ENCODE results near the gene TGIF2.
A peak's percentile ranks its signal among the peaks of the same experiment; 100 is the strongest.
"Not testable (repeated sequence)": the region's sequence is repeated elsewhere in the genome, so short reads cannot be mapped to it uniquely, and the experiment has no call there.

Gene TGIF2

DNA sequence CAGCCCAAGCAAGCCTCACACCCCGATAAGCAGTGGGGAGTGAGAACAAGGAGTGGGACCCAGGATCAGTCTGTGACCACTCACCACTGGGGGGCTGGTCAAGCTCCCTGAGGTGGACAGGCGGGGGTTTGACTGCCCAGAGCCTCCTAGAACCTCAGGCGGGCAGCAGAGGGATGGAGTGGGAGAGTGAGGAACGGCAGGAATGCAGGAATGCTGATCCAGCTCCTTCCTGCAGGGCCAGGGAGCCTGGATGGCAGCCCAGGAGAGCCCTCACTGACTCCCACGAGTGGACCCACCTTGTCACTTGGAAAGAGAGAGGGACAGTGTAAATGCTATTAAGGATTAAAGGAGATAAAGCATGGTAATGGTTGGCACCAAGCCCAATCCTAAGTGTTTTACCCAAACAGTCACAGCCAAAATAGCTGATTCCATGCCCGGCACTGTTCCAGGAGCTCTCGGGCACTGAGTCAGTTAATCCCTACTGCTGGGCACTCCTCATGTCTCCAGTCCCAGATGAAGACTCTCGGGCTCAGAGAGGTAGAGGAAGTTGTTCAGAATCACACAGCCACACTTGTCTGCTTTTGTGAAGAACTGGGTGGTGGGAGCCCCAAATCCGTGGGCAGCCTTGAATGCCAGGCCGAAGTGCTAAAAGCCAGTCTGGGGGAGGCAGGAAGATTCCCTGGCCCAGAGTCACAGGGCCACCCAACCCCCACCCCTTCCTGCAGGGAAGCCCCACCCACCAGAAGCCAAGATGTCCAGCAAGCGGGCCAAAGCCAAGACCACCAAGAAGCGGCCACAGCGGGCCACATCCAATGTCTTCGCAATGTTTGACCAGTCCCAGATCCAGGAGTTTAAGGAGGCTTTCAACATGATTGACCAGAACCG lies 29.0 kb upstream of the TGIF2 start:
- H3K4me3 ChIP-seq: no peak overlapping the region
- peak overlapping the region in 10 of 21 experiments; percentile 22 to 90 (median 82) for H3K27ac ChIP-seq

DNA sequence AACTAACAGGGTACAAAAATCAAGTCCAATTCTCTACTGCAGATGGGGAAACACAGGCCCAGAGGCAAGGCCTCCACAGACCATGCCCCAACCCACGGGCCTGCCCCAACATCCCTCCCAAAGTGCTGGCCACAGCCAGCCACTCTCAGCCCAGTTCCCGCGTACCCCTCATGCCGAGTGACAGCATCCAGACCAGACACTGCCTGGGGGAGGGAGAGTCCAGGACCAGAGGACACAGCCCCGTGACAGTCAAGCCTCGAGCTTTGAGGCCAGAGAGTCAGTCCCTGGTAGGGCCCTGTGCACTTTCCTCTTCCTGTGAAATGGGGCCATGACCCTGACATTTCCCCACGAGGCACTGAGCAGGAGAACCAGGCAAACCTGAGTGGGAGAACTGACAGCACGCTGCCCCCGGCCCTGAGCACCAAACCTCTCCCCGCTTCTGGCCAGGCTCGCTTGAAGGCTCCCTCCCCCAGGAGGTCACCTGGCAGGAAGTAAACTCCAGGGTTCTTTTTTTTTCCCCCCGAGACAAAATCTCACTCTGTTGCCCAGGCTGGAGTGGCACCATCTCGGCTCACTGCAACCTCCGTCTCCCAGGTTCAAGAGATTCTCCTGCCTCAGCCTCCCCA lies 27.2 kb upstream of the TGIF2 start:
- Histone ChIP-seq H3K4me3 (no peak overlapping the region), H3K27ac (no peak overlapping the region)

DNA sequence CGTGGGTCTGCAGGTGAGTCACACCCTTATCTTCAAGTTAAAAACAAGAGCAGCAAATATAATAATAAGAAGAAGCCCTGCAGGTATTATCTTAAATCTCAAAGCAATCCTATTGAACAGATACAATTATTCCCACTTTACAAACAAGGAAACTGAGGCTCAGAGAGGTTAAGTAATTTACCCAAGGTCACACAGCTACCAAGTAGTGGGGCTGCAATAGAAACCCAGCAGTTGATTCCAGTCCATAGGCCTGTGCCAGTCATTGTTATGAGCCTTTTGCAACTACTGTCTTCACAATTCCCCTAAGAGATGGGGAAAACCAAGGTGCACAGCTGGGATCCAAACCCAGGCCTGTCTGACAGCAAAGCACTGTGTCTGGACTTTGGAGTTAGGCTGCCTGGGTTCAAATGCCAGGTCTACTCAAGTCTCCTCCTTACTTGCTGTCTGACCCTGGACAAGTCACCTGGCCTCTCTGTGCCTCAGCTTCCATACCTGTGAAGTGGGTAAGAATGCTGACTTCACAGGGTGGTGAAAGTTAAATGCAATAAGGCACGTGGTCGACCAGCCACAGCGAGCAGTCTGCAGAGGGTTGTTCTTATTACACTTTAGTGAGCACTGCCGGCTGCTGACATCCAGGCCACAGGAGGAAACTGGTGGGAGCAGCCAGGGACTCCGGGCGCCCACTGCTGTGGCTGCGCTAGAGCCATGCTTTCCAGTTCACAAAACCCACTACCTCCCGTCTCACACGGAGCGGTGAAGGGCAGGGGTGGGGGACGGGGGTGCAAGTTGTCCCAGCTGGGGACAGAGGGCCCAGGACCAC lies 26.0 kb upstream of the TGIF2 start:
- H3K4me3 ChIP-seq: no peak overlapping the region
- no peak overlapping the region for H3K27ac ChIP-seq

DNA sequence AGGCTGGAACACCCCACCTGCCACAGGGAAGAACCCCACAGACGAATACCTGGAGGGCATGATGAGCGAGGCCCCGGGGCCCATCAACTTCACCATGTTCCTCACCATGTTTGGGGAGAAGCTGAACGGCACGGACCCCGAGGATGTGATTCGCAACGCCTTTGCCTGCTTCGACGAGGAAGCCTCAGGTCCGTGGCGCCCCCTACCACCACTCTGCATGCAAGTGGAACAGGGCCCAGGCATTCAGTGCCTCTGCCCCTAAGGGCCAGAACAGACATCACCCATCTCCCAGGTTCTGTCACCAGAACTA lies 25.4 kb upstream of the TGIF2 start:
- Histone ChIP-seq H3K4me3 (no peak overlapping the region), H3K27ac (no peak overlapping the region)

DNA sequence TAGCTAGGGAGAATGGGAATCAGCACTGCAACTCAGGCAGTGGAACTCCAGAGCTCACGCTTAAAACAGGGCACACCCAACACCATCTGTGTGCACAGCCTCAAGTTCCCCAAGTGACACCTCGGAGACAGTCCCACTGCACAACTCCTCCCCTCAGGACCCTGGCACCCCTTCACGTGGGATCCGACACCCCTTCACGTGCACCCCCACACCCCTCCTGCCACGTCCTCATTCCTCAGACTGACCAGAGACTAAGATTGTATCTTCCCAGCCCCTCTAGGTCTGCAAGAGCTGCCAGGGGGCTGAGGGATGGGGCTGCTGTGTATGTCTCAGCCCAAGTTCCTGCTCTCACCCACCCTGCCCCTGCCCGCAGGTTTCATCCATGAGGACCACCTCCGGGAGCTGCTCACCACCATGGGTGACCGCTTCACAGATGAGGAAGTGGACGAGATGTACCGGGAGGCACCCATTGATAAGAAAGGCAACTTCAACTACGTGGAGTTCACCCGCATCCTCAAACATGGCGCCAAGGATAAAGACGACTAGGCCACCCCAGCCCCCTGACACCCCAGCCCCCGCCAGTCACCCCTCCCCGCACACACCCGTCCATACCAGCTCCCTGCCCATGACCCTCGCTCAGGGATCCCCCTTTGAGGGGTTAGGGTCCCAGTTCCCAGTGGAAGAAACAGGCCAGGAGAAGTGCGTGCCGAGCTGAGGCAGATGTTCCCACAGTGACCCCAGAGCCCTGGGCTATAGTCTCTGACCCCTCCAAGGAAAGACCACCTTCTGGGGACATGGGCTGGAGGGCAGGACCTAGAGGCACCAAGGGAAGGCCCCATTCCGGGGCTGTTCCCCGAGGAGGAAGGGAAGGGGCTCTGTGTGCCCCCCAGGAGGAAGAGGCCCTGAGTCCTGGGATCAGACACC lies 24.4 kb upstream of the TGIF2 start:
- Histone ChIP-seq H3K4me3 (no peak overlapping the region), H3K27ac (no peak overlapping the region)

DNA sequence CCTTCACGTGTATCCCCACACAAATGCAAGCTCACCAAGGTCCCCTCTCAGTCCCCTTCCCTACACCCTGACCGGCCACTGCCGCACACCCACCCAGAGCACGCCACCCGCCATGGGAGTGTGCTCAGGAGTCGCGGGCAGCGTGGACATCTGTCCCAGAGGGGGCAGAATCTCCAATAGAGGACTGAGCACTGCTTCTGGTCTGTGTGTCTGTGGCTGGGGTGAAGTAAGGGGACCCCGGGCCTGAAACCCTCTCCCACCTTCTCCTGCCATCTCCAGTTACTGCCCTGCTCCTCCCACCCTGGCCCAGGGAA lies 23.8 kb upstream of the TGIF2 start:
- peak overlapping the region in 1 of 21 experiments; percentile 21 for H3K27ac ChIP-seq
- no peak overlapping the region for H3K4me3 ChIP-seq

DNA sequence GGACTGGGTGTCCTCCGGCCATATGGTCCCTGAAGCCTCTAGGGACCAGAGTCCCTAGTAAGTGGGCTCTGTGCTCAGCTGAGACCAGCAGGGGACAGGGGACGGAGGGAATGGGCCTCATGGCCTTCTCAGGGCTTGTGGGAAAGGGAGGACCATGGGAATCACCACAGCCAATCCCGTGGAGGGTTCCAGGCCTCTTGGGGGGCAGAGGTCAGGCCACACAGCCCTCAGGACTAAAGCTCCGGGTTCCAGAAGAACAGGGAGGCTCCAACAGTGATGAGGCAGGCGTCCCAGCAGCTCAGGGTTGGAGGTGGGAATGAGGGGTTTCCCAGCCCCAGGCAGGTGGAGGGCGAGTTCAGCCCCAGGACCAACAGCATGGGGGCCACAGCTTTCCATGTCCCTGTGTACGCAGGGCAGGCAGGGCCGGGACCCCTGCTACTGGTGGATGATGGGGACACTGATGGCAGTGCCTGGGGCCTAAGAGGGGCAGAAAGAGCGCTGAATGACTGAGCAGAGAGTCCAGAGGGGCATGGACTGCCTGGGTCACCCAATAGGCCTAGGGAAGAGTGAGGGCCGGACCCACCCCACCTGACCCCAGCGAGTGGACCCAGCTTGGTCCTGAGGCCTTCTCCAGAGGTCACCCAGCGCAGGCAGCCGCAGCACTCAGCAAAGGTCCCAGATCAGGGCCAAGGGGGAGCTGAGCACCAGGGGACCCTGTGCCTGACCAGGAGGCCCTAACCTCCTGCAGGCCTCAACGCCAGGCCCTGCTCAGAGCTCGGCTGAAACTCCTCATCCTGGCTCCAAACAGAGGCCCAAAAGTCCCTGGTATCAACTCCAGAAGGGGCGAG lies 23.2 kb upstream of the TGIF2 start:
- Histone ChIP-seq H3K27ac (peak overlapping the region in 4 of 21 experiments; percentile 21 to 49 (median 26)), H3K4me3 (no peak overlapping the region)

DNA sequence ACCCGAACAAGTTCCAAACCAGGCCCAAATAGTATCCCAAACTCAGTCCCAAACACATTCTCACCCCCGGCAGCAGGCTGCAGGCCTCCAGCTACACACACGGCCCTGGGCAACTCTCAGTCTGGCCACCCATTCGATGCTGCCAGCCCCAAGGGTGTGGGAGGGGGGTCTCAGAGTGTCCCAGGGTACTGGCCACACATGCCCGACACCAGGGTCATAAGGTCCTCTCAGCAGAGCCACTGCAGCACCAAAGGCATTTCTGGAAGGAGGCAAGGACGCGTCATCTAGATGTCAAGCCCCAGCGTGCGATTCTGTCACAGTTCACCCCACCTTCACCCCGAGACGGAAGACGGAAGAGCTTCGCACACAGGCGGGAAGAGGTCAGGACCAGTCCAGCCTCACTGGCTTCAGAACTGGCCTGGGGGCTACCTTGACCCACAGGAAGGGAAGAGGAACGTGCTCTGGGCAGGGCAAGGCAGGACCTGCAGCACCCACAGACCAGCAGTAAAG lies 22.6 kb upstream of the TGIF2 start:
- Histone ChIP-seq H3K27ac (peak overlapping the region in 4 of 21 experiments; percentile 21 to 49 (median 26)), H3K4me3 (no peak overlapping the region)

DNA sequence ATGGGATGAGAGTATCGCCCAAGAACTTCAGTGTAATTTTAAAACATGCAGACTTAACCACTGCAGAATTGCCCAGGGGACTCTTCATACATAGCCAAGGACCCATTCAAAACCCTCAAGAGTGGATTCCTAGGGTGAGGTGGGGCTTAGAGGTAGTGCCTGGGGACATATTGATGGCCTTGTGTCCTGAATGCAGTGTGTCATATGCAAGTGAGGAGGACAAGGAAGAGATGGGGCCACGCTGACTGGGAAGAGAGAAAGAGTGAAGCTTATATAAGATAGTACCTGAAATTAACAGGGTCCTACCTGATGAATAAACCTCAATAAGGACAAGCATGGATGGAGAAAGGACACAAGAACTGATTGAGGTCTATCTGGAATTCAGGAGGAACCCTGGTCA lies 18.1 kb upstream of the TGIF2 start:
- no peak overlapping the region for H3K4me3 ChIP-seq
- no peak overlapping the region for H3K27ac ChIP-seq

DNA sequence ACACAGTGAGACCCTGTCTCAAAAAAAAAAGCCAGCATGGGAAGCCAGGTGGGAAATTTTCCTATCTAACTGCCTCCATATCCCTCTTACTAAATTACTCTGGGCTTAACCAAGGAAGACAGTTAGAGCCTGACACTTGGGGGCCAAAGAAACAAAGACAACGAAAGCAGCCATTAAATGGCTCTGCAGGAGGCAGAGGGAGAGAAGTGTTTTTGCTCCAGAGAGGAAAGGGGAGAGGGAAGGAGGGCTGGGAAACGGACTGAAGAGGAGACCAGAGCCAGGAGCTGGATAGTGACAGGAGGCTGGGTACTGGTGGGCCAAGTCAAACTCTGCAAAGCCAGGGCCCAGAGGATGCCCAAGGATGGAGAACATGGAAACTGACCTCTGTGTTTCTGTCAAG lies 10.7 kb upstream of the TGIF2 start:
- no peak overlapping the region for H3K27ac ChIP-seq
- no peak overlapping the region for H3K4me3 ChIP-seq

DNA sequence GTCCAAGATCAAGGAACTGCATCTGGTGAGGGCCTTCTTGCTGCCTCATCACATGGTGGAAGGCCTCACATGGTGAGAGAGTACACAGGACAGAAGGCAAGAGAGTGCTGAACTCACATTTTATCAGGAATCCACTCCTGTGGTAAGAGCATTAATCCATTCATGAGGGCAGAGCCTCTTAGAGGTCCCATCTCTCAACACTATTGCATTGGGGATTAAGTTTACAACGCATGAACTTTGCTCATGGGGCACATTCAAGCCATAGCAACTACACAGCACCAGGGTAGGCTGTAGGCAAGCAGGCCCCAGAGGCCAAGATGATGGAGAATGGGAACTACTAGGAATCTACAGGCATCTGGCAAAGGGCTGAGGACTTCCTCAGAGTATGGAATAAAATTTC lies 10.0 kb upstream of the TGIF2 start:
- H3K4me3 ChIP-seq: no peak overlapping the region

DNA sequence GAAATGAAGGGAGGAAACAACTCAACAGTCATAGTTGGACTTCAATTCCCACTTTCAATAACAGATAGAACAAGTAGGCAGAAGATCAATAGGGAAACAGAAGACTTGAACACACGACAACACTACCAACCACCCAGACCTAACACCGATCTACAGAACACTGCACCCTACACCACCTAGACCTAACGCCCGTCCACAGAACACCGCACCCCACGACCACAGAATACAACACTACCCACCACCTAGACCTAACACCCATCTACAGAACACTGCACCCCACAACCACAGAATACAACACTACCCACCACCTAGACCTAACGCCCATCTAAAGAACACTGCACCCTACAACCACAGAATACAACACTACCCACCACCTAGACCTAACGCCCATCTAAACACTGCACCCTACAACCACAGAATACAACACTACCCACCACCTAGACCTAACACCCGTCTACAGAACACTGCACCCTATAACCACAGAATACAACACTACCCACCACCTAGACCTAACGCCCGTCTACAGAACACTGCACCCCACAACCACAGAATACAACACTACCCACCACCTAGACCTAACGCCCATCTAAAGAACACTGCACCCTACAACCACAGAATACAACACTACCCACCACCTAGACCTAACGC lies 9.2 kb upstream of the TGIF2 start:
- not testable (repeated sequence) for H3K27ac ChIP-seq, H3K4me3 ChIP-seq

More for the DNA sequence above, 10.0 kb upstream of the TGIF2 start:
- H3K27ac ChIP-seq: no peak overlapping the region

DNA sequence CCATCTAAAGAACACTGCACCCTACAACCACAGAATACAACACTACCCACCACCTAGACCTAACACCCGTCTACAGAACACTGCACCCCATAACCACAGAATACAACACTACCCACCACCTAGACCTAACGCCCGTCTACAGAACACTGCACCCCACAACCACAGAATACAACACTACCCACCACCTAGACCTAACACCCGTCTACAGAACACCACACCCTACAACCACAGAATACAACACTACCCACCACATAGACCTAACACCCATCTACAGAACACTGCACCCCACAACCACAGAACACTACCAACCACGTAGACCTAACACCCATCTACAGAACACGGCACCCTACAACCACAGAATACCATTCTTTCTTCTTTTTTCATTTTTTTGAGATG lies 8.7 kb upstream of the TGIF2 start:
- not testable (repeated sequence) for H3K4me3 ChIP-seq, H3K27ac ChIP-seq

DNA sequence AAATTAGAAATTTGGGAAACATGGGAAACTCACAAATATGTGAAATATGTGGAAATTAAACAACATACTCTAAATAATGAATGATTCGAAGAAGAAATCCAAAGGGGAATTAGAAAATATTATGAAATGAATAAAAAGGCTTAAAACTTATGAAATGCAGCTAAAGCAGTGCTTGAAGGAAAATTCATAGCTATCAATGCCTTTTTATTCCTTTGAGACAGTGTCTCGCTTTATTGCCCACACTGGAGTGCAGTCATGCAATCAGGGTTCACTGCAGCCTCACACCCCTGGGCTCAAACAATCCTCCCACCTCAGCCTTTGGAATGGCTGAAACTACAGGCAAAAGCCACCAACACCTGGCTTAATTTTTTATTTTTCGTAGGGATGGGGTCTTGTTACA lies 7.9 kb upstream of the TGIF2 start:
- no peak overlapping the region for H3K27ac ChIP-seq

DNA sequence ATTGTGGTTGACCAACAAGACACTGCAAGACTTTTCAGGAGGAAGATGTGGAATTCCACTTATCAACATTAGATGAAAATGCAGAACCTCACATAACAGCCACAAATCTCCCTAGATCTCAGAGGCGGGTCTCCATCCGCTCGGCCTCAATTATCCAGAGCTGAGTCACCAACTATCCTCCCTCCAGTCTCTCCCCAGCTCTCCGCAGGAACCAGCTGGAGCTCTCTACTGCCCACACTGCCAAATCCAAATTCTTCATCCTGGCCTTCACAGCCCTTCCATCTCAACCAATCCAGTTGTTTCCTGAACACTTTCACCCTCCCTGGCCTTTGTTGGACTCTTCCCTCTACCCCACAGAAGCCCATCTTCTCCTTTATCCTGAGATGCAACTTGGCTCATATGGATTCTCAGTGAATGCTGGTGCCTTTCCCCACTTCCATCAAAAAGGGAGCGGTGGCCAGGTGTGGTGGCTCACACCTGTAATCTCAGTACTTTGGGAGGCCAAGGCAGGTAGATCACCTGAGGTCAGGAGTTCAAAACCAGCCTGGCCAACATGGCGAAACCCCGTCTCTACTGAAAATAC lies 3.5 kb upstream of the TGIF2 start:
- H3K4me3 ChIP-seq: no peak overlapping the region
- H3K27ac ChIP-seq: no peak overlapping the region

More for the DNA sequence above, 7.9 kb upstream of the TGIF2 start:
- no peak overlapping the region for H3K4me3 ChIP-seq

DNA sequence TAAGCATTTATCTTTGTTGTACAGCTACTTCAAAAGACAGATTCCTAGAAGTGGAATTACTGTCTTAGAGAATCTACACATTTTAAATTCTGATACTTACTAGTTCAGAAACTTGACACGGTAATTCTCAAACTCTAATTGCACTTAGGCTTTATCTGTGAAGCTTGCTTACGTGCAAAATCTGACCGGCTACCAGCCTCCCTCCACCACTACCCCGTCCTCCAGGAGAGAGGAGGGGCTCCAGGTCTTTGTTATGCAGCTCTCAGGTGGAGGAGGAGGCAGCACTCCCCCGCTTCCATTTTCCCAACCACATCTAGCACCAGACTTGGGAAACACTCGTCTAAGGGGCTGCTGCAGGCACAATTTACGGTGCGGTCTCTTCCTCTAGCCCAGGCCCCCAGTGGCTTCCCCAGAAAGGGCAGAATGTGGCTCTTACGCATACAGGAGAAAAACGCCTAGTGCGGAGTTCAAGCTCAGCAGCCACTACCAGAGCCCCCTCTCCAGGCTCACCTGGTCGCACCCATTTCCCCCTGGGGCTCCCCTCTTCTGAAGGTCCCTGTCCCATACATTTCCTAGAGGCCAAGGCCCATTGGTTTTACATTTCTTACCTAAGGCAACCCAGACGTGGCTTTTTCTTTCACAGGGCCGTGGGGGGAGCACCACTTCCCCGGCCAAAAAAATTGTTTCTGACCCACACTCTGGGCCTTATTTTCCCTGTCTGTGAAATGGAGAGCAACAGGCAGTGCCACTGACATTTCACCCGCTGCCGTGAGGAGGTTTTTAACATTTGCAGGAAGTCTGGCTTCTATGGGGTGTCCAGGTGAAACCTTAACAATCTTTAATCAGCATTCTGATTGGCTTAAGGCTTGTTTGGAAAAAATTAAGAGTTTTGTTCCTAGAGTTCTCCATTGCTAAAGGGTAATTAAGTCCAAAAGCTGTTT lies 1.6 kb upstream of the TGIF2 start:
- Histone ChIP-seq H3K4me3 (no peak overlapping the region), H3K27ac (peak overlapping the region in 17 of 21 experiments; percentile 81 to 97 (median 91))

DNA sequence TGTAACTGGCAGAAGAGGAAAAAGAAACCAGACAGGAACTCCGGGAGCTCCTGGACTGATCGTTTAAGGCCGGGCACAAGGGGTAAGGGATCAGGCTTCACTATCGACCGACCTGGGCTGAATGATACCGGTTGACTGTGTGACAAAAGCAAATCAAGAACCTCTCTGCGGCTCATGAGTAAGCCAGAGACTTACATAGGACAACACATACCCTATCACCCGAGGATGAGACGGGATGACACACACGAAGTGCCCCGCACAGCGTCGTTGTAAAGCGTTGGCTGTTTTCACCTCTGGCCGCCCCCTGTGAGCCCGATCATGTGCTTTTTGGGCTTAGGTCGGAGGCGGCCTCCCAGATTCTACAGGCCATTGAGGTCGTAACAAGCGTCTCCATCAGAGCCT lies 695 bp upstream of the TGIF2 start:
- H3K4me3 ChIP-seq: peak overlapping the region; percentile 54 to 90 (median 75)
- H3K27ac ChIP-seq: peak overlapping the region in 20 of 21 experiments; percentile 80 to 97 (median 90)

Data from skin epidermis (tissue), 12 donors.